NCI-H1105 treated with DMSO at 0.1 percent for 48 hours (cell line): ENCODE results near the gene ADARB1.

Experiments used
- DNase-seq: peaks from one replicate; lab custom pipeline; 2025; lab: John Stamatoyannopoulos, UW

ADARB1 gene

DNA sequence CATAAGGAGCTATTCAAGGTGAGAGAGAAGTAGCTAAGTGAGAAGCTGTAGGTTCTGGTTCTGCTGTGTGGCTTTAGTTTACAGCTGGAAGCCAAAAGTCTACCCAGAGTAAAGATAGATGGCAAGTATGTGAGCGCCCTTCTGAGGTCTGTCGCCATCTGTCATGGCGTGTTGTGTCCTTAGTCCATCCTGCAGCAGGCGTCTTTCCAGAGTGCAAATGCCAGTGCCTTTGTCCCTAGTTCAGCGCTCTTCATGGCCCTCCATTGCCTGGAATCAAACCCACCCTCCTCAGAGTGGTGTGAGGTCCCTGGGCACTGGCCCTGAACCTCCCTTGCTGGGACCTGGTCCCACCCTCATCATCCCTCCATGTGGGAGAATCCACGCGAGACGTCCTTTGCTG, 96.6 kb downstream of the ADARB1 start:
- no peak for DNase-seq

DNA sequence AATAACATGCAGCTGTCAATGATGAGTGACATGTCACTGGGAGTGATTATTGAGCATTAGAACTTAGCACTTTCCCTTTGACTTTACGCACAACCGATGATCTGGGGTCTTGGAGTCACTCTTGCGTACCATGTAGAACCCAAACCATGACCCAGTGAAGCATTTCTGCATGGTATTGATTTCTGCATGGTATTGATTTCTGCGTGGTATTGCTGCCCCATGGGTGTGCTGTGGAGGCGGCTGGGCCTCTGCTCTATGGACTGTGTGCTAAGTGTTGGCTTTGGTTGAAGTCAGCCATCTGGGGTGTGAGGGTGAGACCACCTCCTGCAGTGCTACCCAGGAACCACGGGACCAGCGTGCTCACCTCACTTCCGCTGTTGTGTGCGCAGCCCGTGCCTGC, 98.0 kb downstream of the ADARB1 start:
- DNase-seq = no peak

DNA sequence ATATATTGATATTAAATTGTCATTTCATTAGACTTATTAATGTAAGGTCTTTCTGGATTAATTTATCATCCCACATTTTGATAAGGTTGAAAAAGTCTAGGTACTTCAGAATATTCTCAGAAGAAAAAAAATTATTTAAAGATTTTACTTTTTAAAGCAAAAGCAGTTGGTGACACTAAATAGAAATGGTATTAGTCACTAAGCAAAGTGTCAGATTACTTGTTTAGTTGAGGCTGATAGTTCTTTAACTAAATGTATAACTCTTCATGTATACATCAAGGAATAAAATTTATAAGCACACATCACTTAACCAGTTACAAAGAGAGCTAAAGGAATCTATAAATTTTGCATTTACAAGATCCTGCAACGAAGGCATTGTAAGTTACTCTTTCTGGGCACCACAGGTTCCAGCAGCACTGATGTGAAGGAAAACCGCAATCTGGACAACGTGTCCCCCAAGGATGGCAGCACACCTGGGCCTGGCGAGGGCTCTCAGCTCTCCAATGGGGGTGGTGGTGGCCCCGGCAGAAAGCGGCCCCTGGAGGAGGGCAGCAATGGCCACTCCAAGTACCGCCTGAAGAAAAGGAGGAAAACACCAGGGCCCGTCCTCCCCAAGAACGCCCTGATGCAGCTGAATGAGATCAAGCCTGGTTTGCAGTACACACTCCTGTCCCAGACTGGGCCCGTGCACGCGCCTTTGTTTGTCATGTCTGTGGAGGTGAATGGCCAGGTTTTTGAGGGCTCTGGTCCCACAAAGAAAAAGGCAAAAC, 101.1 kb downstream of the ADARB1 start:
- DNase-seq = no peak

DNA sequence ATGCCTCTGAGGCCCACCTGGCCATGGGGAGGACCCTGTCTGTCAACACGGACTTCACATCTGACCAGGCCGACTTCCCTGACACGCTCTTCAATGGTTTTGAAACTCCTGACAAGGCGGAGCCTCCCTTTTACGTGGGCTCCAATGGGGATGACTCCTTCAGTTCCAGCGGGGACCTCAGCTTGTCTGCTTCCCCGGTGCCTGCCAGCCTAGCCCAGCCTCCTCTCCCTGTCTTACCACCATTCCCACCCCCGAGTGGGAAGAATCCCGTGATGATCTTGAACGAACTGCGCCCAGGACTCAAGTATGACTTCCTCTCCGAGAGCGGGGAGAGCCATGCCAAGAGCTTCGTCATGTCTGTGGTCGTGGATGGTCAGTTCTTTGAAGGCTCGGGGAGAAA, 101.8 kb downstream of the ADARB1 start:
- DNase-seq = no peak

DNA sequence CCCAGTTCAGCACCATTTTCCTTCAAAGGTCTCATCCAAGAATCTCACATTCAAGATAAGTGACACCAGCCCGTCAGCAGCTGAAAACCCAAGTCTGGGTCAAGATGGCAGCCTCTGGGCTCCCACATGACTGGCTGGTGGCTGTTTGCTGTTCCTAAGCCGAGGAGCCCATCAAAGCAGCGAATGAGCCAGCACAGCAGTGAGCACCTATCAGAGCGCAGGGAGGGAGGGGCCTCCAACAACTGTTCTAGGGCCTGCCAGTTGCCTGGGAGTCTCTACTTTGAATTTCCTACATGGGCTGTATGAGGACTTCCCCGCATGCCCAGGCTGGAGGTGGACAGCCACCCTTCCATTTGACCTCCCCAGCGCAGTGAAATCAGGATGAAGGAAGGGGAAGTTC, 102.7 kb downstream of the ADARB1 start:
- no peak for DNase-seq

DNA sequence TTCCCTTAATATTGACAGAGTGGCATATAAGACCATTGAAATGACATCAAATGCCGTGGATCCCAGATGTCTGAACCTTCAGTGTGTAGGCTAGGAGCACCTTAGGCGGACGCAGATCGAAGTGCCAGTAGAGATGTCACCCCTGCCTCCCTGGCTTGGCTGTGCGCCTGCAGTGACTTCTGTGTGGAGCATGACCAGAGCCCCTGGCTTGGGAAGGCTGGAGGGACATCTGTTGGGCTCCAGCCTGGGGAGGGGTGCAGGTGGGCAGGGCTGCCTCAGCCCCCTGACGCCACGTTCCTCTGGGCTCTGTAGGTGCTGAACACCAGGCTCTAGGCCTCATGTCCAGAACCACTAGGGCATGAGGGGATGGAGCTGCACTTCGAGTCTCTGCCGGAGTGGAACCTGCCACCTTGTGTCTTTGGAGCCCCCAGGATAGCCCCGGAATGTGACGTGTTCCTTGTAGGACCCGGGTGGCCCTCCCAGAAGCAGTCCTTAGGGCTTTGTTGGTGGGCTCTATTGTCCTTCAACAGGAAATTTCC, 103.8 kb downstream of the ADARB1 start:
- DNase-seq = no peak

DNA sequence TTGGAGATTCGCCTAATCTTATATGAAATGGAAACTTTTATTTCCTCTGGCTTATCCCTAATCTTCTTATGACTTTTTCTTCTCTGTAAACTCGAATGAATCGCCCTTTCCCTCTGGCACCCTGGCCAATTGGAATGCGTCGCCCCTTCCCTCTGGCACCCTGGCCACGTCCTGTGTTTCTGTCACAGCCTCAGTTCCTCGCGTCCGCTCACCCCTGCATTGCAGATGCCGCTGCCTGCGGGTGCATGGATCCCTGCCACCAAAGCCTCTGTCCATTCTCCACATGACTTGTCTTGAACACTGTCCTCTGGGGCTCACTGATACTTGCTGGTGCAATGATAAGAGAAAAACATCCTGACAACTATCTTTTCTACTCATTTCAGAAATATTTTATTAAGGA, 104.6 kb downstream of the ADARB1 start:
- DNase-seq = no peak

DNA sequence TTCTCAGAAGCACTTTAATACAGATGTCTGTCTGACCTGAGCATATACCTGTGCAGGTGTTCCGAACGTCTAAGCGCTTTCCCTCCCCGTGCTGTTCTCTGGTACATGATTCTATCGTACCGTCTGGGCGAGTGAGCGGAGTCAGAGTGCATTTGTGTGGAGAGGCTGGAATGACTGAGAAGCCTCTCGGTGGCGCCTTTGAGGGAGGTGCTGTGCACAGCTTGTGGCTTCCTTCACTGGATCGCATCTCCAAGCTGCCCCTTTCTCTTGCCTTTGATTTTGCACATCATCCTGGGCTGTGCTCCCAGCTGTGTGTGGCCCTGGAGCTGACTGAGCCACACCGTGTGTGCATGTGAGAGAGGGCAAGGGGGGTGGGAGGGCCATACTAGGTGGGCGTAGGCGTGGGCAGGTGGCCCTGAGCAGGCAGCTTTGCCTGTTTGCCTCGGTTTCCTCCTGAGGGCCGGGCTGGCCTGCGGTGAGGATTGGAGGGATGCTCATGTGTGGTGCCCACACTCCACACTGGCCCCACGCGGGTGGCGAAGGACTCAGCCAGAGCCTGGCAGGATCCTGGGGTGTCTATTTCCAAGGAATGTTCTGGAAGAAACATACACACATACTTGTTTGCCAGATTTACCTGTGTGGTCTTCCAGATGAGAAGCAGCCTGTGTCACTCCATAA, 105.3 kb downstream of the ADARB1 start:
- no peak for DNase-seq

DNA sequence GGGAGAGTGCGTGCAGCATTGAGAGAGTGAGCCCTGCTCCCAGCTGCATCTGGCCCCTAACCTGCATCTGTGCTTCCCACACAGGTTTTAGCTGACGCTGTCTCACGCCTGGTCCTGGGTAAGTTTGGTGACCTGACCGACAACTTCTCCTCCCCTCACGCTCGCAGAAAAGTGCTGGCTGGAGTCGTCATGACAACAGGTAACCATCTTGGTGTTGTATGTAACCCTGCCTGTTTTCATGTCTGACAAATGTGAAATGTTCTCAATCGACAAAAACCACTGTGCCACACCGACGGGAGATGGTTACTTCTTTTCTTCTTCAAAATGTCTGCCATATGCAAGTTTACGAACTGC, 105.8 kb downstream of the ADARB1 start:
- DNase-seq = no peak

DNA sequence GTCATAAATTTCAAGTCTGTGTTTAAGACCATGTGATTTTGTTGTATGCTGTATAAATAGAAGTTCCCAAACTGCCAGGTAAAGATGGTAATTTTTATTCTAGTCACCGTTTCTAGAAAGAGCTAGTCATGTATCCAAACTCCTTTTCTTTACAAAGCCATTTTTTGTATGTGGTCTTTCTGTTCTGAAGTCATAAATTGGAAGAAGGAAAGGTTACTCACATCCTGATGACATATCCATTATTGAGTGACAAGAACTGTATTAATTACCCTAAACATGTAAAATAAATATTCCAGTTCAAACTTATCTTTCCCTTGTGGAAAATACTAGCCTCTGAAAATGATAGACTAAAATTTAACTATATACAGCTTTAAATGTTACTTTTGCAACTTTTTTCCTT, 108.6 kb downstream of the ADARB1 start:
- DNase-seq = no peak

DNA sequence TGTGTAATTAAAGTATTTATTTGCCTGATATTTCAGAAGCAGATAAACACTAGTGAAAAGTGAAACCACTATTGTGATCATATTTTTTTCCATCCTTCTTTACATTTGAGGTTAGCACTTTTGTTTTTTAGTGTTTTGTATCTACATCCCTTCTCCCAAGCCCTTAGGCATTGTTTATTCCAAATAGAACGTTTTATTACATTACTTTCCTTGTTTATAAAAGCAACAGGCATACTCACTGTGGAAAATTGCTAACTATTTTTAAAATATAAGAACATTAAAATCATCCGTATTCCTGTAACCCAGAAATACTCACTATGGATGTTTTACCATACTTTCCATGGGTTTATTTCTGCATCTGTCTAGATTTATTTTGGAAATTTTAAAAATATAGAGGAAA, 109.5 kb downstream of the ADARB1 start:
- no peak for DNase-seq

DNA sequence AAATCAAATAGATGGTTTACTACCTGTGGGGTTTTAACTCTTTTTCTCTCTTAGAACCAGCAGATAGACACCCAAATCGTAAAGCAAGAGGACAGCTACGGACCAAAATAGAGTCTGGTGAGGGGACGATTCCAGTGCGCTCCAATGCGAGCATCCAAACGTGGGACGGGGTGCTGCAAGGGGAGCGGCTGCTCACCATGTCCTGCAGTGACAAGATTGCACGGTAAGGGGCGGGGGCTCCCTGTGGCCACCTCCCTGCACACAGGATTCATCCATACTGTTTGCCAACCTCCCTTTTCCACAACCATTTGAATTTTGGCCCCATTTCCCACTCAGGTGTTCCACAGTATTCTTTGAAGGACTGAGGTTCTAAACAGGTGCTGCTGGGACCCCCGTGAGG, 110.5 kb downstream of the ADARB1 start:
- no peak for DNase-seq

DNA sequence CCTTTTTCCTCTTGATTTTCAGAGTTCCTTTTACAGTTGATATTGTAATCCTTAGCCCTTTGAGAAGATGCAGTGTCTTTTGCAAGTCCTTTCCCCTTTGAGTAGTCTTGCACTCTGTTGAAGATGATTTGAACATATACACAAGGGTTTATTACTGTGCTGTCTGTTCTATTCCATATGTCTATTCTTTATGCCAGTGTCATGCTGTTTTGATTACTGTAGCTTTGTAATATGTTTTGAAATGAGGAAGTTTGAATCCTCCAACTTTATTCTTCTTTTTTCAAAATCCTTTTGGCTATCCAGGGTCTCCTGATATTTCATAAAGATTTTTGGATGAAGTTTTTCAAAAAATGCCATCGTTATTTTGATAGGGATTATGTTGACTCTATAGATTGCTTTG, 112.3 kb downstream of the ADARB1 start:
- no peak for DNase-seq

DNA sequence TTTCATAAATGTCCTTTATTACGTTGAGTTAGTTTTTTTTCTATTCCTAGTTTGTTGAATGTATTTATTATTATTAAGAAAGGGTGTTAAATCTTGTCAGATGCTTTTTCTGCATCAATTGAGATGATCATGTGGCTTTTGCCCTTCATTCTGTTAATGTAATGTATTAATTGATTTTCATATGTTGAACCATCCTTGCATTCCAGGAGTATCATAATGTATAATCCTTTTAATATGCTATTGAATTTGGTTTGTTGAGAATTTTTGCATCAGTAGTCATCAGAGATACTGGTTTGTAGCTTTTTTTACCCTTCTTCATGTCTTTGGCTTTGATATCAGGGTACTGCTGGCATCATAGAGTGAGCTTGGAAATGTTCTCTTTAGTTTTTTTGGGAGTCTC, 113.3 kb downstream of the ADARB1 start:
- DNase-seq = no peak

DNA sequence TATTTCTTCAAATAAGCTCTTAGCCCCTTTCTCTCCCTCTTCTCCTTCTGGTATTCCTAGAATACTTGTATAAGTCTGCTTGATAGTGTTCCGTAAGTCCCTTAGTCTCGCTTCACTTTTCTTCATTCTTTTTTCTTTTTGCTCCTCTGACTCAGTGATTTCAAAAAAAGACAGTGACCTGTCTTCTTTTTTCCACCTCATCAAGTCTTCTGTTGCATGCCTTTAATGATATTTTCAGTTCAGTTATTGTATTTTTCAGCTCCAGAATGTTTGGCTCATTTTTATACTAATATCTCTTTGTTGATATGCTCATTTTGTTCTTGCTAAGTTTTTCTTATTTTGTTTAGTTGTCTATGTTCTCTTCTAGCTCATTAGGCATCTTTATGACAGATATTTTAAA, 115.6 kb downstream of the ADARB1 start:
- no peak for DNase-seq

DNA sequence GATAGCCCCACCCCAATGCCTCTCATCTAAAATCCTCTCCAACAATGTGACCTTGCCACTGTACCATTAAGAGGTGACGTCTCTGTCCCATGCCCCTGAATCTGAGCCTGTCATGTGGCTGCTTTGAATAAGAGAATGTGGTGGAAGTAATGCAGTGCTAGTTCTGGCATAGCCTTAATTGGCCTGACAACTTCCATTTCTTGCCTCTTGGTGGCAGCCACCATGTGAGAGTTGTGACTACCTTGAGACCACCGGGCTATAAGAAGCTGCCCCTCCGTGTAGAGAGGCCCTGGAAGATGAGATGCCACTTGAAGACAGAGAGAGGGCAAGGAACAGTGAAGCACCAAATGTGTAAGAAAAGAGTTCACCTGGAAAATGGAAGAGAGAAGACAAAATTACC, 118.0 kb downstream of the ADARB1 start:
- DNase-seq = no peak

DNA sequence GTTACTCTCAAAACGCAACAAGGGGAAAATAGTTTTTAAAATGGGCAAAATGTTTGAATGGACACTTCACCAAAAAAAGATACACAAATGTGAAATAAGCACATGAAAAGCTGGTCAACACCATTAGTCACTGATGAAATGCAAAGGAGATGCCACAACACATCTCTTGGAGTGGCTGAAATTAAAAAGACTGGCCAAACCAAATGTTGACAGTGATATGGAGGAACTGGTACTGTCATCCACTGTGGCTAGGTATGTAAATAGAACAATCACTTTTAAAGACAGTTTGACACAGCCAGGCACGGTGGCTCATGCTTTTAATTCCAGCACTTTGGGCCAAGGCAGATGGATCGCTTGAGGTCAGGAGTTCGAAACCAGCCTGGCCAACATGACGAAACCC, 122.2 kb downstream of the ADARB1 start:
- no peak for DNase-seq

DNA sequence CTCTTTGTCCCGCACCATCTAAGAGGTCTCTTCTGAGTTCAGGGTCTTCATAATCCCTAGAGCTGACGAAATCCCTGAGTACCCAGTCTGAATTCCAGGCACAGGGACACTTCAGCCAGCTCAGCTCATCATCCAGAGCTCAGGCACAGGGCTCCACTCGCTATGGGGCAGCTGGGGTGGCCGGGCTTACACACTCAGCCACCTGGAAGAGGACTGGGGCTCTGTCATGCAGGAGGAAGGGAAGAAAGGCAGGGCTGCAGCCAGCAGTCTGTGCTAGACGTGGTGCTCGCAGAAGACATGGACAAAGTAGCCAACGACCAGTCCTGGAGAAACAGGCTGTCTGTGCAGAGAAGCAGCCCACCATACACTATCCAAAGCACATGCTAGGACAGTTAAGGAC, 124.8 kb downstream of the ADARB1 start:
- DNase-seq = no peak

DNA sequence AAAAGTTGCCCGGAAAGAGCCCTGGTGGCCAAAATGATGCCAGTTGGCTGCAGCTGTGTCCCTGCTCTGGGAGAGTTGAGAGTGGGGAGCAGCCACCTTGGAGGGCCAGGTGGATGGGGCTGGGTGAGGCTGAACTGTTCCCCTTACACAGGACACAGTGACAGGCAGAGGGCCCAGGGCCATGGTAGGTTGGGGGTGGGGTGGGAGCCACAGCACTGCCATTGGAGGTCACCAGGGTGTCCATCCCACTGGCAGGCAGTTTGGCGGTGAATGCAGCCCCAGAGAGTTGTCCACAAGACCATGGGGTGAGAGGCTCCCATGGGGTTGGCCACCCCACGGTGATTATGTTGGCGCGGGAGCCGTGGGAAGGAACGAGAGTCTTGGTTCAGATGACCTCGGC, 125.7 kb downstream of the ADARB1 start:
- no peak for DNase-seq

DNA sequence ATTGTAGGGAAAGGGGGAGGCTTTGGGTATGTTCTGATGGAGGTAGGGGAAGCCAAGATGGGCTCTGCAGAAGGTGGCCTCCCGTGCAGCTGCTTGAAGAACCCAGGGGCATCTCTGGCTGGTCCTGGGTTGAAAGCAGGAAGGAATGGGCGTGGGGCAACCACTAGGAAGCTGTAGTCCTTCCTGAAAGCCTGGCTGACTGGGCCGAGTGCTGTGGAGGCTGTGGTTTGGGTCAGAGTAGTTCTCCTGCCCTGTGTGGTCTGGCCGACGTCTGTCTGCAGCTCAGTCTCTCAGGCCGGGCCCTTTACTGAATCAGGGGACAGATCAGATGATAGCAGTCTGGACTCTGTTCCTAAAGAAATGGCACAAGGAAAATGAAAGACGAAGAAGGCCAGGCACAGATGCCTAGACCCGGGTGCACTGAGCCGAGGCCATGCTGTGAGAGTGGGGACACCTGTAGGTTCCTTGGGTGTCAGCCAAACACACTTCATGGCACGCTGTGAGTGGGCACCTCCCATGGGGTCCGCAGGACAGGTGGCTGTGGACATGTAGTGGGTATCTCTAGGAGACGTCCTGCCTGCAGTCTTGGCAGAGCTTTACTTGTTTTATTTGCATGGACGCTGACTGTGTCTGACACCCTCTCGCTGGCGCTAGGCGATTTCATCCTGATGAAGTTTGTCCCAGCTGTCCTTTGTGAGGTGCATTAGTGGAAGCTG, 126.4 kb downstream of the ADARB1 start:
- no peak for DNase-seq

DNA sequence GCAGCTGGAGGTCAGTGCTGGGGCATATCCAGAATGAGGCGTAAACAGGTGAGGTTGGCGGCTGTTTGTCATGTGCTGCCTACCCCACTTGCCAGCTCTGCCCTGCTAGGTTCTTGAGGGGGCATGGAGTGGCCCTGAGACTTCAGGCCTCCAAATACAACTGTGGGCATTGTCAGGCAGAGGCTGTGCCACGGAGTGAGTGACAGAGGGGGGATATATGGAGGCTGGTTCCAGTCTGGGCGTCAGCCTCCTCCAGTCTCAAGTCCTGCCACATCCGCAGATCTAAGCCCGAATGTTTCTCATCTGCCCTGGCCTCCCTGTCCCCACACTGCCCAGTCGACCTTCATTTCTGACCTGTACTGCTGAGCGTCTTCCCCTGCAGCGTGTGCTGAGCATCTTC, 128.0 kb downstream of the ADARB1 start:
- DNase-seq = no peak

DNA sequence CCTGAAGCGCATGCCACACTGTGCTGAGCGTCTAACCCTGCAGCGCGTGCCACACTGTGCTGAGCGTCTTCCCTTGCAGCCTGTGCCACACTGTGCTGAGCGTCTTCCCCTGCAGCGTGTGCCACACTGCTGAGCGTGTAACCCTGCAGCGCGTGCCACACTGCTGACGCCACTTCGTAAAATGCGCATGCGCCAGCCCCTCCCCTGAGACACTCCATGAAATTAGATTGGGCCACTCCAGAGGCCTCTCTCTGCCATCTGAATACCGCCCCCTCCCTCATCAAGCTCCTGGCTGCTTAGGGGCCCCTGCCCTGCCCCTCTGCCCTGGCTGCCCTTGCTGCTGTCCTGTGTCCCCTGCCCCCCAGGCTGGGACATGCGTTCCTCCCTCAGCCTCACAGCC, 128.5 kb downstream of the ADARB1 start:
- no peak for DNase-seq

DNA sequence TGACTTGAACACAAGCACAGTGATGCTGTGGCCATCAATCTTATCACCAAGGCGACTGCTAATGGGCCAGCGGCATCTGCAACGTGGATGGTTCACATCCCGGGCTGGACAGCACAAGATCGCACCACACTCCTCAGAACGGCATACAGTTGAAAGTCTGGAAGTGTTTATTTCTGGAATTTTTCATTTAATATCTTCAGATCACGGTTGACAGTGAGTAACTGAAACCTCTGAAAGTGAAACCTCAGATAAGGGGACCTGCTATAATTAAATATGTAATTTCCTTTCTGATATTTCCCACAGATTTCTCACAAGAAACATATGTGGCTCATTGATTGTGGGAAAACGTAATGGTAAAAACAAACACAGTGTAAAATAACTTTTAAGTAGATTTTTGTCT, 129.6 kb downstream of the ADARB1 start:
- no peak for DNase-seq
